Tibial nerve (tissue), 3 donors: ENCODE results near the gene TK1.

ENCODE experiments used
- CTCF ChIP-seq, 5 experiments: fragments of 200-600 bp in 3 of 5; fragments of 450-650 bp in 2 of 5; sonication (generic) in 3 of 5; IDR thresholded peaks; one replicate each; pipeline ENCODE4 v1.5.1; 2016 to 2019; ENCODE audit warnings: antibody characterized with exemption in 5 of 5, mild to moderate bottlenecking in 3 of 5, moderate library complexity in 2 of 5
- POLR2A ChIP-seq, 2 donors: fragments of 450-650 bp; IDR thresholded peaks; one replicate each; pipeline ENCODE4 v1.6.1; 2017; ENCODE audit warnings: antibody characterized with exemption in 2 of 2, mild to moderate bottlenecking in 2 of 2, moderate library complexity in 2 of 2

- TF ChIP-seq POLR2A (IDR thresholded peaks at IDR 0.05): no peak
- TF ChIP-seq CTCF (IDR thresholded peaks at IDR 0.05): peak in 1 of 5 experiments; percentile 33
These were observed 49.3 kb downstream of the TK1 start for GRCh38 chr17:78137392-78138203.
